Mesodermal cell (in vitro differentiated cells): ENCODE results near the gene KIF26B.

Experiments used
- H3K27ac ChIP-seq: 2 replicates; pipeline ENCODE4 v1.7.0; 2013; ENCODE audit warnings: mild to moderate bottlenecking, low read depth, low read length, moderate library complexity; ENCODE audit not compliant: severe bottlenecking
- H3K36me3 ChIP-seq: 2 replicates; pipeline ENCODE4 v1.7.1; 2013; ENCODE audit warnings: mild to moderate bottlenecking, low read length, moderate library complexity; ENCODE audit not compliant: control insufficient read depth, insufficient read depth
- H3K4me1 ChIP-seq: one replicate; pipeline ENCODE4 v1.7.1; 2013; ENCODE audit warnings: mild to moderate bottlenecking, low read length; ENCODE audit not compliant: insufficient read depth, control insufficient read depth, poor library complexity, severe bottlenecking
- H3K4me3 ChIP-seq: 2 replicates; pipeline ENCODE4 v1.7.0; 2013; ENCODE audit warnings: low read length, control low read depth, mild to moderate bottlenecking; ENCODE audit not compliant: insufficient read depth, poor library complexity, severe bottlenecking; ENCODE audit errors: extremely low read depth
- H3K9me3 ChIP-seq: 2 replicates; pipeline ENCODE4 v1.7.1; 2013; ENCODE audit warnings: mild to moderate bottlenecking, low read length, moderate library complexity; ENCODE audit not compliant: control insufficient read depth
- WGBS, 2 experiments: methylation state at CpG; one replicate each; pipeline ENCODE4 v1.1.5; 2013; ENCODE audit warnings: missing lambda C conversion rate in 2 of 2; ENCODE audit not compliant: insufficient coverage in 2 of 2; 5-methylcytosine and 5-hydroxymethylcytosine counted together

The KIF26B gene

GRCh38 chr1:245500546-245500945, 345.8 kb downstream of the KIF26B start:
- no peaks in the 10 kb centered on the region for H3K4me1 ChIP-seq
- no peak overlapping the region for H3K27ac ChIP-seq
- H3K4me3 ChIP-seq, result no peak overlapping the region
- no peaks in the 10 kb centered on the region for H3K9me3 ChIP-seq
- WGBS, 2 experiments, result 95 to 99% methylated on average over 6 to 7 of the region's 7 CpGs
- H3K36me3 ChIP-seq, result no peaks in the 10 kb centered on the region

- no peaks in the 10 kb centered on the region for H3K4me1 ChIP-seq
- H3K36me3 ChIP-seq, result no peaks in the 10 kb centered on the region
- H3K9me3 ChIP-seq, result no peaks in the 10 kb centered on the region
- H3K4me3 ChIP-seq, result no peak overlapping the region
- no peak overlapping the region for H3K27ac ChIP-seq
- WGBS, 2 experiments, result 97 to 98% methylated on average over 4 to 5 of the region's 7 CpGs
Measured at GRCh38 chr1:245501633-245502032, 346.8 kb downstream of the KIF26B start.

DNA sequence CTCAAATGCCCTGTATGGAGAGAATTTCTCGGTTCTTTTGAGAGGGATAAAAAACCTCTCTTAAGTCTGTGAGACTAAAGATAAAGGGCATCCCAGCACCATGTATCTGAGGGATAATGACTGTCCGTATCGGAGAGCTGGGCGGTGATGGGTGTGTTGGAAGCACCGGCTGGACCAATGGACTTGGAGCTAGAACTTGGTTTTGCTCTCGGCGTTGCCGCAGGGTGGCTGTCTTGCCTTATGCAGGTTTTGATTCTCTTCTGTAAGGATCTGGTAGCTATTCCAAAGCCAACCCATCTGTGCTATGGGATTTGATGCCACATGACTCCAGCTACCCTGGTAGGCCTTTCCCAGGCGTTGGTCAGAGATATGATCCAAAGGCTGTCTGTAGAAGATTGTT, 348.8 kb downstream of the KIF26B start:
- 94 to 97% methylated on average over 9 of the region's 9 CpGs for WGBS, 2 experiments

GRCh38 chr1:245510144-245510543, 355.4 kb downstream of the KIF26B start:
- H3K4me1 ChIP-seq, result peaks cover 13% of the 10 kb centered on the region
- 92 to 100% methylated on average over 1 to 3 of the region's 4 CpGs for WGBS, 2 experiments
- H3K4me3 ChIP-seq, result no peak overlapping the region
- H3K27ac ChIP-seq, result no peak overlapping the region
- H3K36me3 ChIP-seq, result no peaks in the 10 kb centered on the region
- H3K9me3 ChIP-seq, result no peaks in the 10 kb centered on the region

More for the DNA sequence above, 348.8 kb downstream of the KIF26B start:
- H3K4me1 ChIP-seq, result no peaks in the 10 kb centered on the region
- H3K36me3 ChIP-seq, result no peaks in the 10 kb centered on the region
- no peak overlapping the region for H3K27ac ChIP-seq
- H3K4me3 ChIP-seq, result no peak overlapping the region
- H3K9me3 ChIP-seq, result no peaks in the 10 kb centered on the region

DNA sequence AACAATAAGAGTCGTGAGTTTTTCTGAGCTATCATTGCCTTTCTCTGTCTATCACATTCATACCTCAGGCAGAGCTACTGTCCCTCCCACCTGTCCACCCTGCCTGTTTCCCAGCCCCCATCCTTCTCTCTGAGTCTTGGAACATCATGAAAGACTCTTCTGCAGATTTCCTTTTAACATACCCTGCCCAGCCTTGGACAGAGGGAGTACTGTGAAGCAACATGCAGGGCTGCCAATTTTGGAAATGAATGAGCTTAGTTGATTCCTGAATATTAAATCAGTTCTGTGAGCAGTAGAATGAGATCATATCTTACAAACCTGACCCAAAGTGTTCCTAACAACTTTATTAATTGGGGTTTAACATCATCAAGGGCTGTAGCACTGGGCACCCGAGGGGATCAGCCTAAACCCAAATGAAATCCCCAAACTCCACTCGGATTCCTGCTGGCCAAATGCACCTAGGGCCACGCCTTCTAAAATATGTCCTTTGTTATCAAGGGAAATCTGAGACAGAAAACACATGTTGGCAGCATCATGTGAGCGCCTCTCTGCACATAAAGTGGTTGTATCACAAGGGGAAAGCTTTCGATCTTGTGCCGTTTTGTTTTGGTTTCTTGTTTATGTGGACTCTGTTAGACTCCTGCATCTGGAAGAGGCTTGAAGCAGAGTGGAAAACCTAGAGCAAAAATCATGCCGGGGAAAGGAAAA, 357.6 kb downstream of the KIF26B start:
- no peaks in the 10 kb centered on the region for H3K9me3 ChIP-seq
- H3K4me3 ChIP-seq, result no peak overlapping the region
- H3K27ac ChIP-seq, result no peak overlapping the region
- H3K36me3 ChIP-seq, result no peaks in the 10 kb centered on the region
- 86 to 95% methylated on average over 4 to 5 of the region's 8 CpGs for WGBS, 2 experiments
- peaks cover 13% of the 10 kb centered on the region for H3K4me1 ChIP-seq

- WGBS, 2 experiments, result 79% methylated on average over 8 to 10 of the region's 11 CpGs
- Histone ChIP-seq H3K9me3 (no peaks in the 10 kb centered on the region), H3K4me3 (no peak overlapping the region), H3K36me3 (no peaks in the 10 kb centered on the region), H3K4me1 (peaks cover 13% of the 10 kb centered on the region), H3K27ac (no peak overlapping the region)
Measured at GRCh38 chr1:245512980-245513578, 358.3 kb downstream of the KIF26B start.

DNA sequence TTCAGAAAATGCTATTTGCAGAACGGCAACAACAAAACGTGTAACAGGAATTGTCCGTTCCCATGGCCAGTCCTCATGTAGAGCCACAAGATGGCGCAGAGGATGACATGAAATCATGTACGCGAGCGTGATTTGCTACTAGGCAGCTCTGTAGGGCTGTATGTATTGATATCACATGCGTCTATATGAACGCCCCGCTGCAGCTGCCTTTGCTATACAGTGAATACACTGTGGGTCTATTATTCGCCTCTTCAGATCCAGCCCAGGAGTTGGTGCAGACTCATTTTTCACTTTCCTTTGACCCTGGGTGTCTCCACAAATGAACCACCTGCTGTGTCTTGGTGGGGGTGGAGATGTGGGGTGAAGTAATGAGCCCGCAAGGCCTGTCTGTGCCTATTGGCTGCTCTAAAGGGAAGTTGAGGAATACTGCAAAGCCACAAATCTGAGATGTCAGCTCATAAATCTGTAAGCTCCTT, 361.5 kb downstream of the KIF26B start:
- no peak overlapping the region for H3K27ac ChIP-seq
- 92 to 94% methylated on average over 8 to 12 of the region's 12 CpGs for WGBS, 2 experiments
- H3K4me3 ChIP-seq, result no peak overlapping the region
- no peaks in the 10 kb centered on the region for H3K4me1 ChIP-seq
- H3K36me3 ChIP-seq, result no peaks in the 10 kb centered on the region
- no peaks in the 10 kb centered on the region for H3K9me3 ChIP-seq

DNA sequence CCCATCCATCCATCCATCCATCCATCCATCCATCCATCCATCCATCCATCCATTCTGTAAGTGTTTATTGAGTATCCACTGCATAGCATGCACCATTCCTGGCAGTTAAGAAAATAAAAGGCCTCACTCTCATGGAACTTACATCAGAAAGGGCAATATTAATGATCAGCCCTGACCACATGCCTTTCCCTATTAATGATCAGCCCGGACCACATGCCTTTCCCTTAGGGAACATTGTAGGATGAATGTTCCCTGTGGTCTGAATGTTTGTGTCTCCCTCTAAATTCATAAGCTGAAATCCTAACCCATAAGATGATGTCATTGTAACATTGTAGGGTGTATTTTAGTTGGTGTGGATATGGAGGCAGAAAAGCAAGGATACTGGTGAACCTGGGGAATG, 365.8 kb downstream of the KIF26B start:
- no peaks in the 10 kb centered on the region for H3K4me1 ChIP-seq
- no CpG with 5 or more reads among the region's 1 CpG for WGBS, 2 experiments
- no peak overlapping the region for H3K4me3 ChIP-seq
- no peaks in the 10 kb centered on the region for H3K36me3 ChIP-seq
- H3K27ac ChIP-seq, result no peak overlapping the region
- no peaks in the 10 kb centered on the region for H3K9me3 ChIP-seq

DNA sequence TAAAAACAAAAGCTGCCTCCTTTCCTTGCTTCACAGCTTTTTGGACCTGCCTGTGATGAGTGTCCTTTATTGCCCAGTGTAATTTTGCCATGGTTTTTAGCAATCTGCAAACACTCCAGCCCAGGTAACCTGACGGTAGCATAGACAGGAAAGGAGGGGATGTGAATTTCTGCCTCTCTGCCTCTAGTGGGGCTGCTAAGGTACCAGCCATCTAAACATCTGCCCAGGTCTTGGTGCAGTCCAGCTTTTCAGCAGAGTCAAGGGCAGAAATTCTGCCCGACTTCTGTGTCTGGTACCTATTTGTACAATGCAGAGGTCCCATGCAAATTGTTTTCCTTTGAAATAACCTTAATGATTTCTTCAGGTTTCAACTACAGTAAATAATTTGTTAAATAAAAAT, 371.4 kb downstream of the KIF26B start:
- H3K27ac ChIP-seq, result no peak overlapping the region
- no peak overlapping the region for H3K4me3 ChIP-seq
- no peaks in the 10 kb centered on the region for H3K9me3 ChIP-seq
- H3K4me1 ChIP-seq, result no peaks in the 10 kb centered on the region
- H3K36me3 ChIP-seq, result no peaks in the 10 kb centered on the region
- WGBS, 2 experiments, result 79 to 100% methylated on average over 2 of the region's 2 CpGs

- 87 to 90% methylated on average over 4 to 5 of the region's 7 CpGs for WGBS, 2 experiments
- H3K36me3 ChIP-seq, result no peaks in the 10 kb centered on the region
- H3K27ac ChIP-seq, result no peak overlapping the region
- H3K4me1 ChIP-seq, result no peaks in the 10 kb centered on the region
- H3K9me3 ChIP-seq, result no peaks in the 10 kb centered on the region
- no peak overlapping the region for H3K4me3 ChIP-seq
Measured at GRCh38 chr1:245528258-245528635, 373.5 kb downstream of the KIF26B start.

DNA sequence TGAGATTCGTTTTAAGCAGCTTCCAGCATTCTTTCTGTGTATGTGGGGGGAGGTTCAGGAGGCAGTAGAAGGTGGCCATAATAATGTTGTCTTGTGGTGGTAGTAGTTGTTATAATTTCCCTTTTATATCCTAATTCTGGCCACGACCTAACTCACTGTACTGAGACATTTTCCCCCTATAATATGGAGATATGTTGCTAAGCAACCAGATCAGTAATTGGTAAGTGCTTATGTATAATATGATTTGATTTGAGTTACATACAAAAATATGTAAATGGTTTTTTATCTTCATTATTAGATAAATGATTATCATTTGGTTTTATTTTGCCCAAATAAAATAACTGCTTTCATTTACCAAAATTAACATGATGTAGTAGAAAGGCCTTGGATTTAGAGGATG, 376.2 kb downstream of the KIF26B start:
- no peaks in the 10 kb centered on the region for H3K36me3 ChIP-seq
- no peaks in the 10 kb centered on the region for H3K4me1 ChIP-seq
- H3K4me3 ChIP-seq, result no peak overlapping the region
- H3K27ac ChIP-seq, result no peak overlapping the region
- WGBS, 2 experiments, result 67% methylated on average over 1 of the region's 2 CpGs; no CpG with 5 or more reads in 1 of the 2 experiments
- no peaks in the 10 kb centered on the region for H3K9me3 ChIP-seq
